OCI-LY7 (cell line): Measurements from ENCODE around the gene GSE1. TPM values are rescaled to one million over a fixed set of nuclear protein-coding genes. Genes with fewer than 3 reads are reported as not detected.

ENCODE experiments used
- BruUV-seq: library from RNA; stranded (reverse); fragments of 400-500 nt; replicated peaks from 2 replicates; lab custom pipeline; 2021; lab: Mats Ljungman, UMichigan
- CTCF ChIA-PET: fragments of 300-600 bp; sonication (Branson Sonifier 250); formaldehyde crosslinking; loops from one replicate; lab custom pipeline; 2022; ENCODE audit warnings: antibody characterized with exemption; ENCODE audit not compliant: unreplicated experiment; lab: Charles Lee
- POLR2A ChIA-PET: fragments of 300-600 bp; sonication (Branson Sonifier 250); formaldehyde crosslinking; loops from one replicate; lab custom pipeline; 2022; ENCODE audit warnings: antibody characterized with exemption; lab: Charles Lee
- DNase-seq: peaks from one replicate; pipeline ENCODE4 v3.0.0-alpha.2; 2015; ENCODE audit warnings: low spot score
- H2AFZ ChIP-seq: fragments of 200-600 bp; sonication (generic), shearing (Covaris generic); 2 replicates; pipeline ENCODE4 v1.6.1; 2014; ENCODE audit warnings: mild to moderate bottlenecking, antibody characterized with exemption, low read length, moderate library complexity
- H3K27ac ChIP-seq: fragments of 200-600 bp; sonication (generic); 2 replicates; pipeline ENCODE4 v1.5.1; 2014; ENCODE audit warnings: mixed run types, low read depth, mild to moderate bottlenecking, moderate library complexity, low read length, inconsistent platforms; ENCODE audit not compliant: poor library complexity, severe bottlenecking
- H3K36me3 ChIP-seq: fragments of 200-600 bp; sonication (generic); 2 replicates; pipeline ENCODE4 v1.6.1; 2014; ENCODE audit warnings: mild to moderate bottlenecking, antibody characterized with exemption, low read length, moderate library complexity, mixed read lengths; ENCODE audit not compliant: insufficient read depth
- H3K4me1 ChIP-seq: fragments of 200-600 bp; sonication (generic); 2 replicates; pipeline ENCODE4 v1.5.1; 2014; ENCODE audit warnings: mild to moderate bottlenecking, low read length; ENCODE audit not compliant: insufficient read depth, poor library complexity, severe bottlenecking
- H3K4me2 ChIP-seq: fragments of 200-600 bp; sonication (generic); 2 replicates; pipeline ENCODE4 v1.6.1; 2014; ENCODE audit warnings: mild to moderate bottlenecking, low read length
- H3K4me3 ChIP-seq: fragments of 200-600 bp; sonication (generic); 2 replicates; pipeline ENCODE4 v1.5.1; 2014; ENCODE audit warnings: mild to moderate bottlenecking, low read depth, low read length; ENCODE audit not compliant: poor library complexity, severe bottlenecking
- H3K79me2 ChIP-seq: fragments of 200-600 bp; sonication (generic); 2 replicates; pipeline ENCODE4 v1.6.1; 2016; ENCODE audit warnings: low read depth, mild to moderate bottlenecking, low read length, moderate library complexity, mixed read lengths; ENCODE audit not compliant: insufficient read depth
- H3K9me2 ChIP-seq: fragments of 200-600 bp; sonication (generic); 2 replicates; pipeline ENCODE4 v1.6.1; 2016; ENCODE audit warnings: mild to moderate bottlenecking, low read length, mixed read lengths; ENCODE audit not compliant: insufficient read depth
- H3K9me3 ChIP-seq: fragments of 200-600 bp; sonication (generic); 2 replicates; pipeline ENCODE4 v1.6.1; 2014; ENCODE audit warnings: mild to moderate bottlenecking, mixed run types, low read length, mixed read lengths
- H4K20me1 ChIP-seq: fragments of 200-600 bp; sonication (generic); 2 replicates; pipeline ENCODE4 v1.6.1; 2014; ENCODE audit warnings: mild to moderate bottlenecking, antibody characterized with exemption, low read length, moderate library complexity, mixed read lengths; ENCODE audit not compliant: insufficient read depth
- EZH2phosphoT487 ChIP-seq: fragments of 200-600 bp; sonication (generic); IDR thresholded peaks from 2 replicates; pipeline ENCODE4 v1.6.1; 2018; ENCODE audit warnings: low read depth, borderline replicate concordance, mild to moderate bottlenecking, mixed run types, antibody characterized with exemption, low read length, moderate library complexity, mixed read lengths
- intact Hi-C: fragments of 100-400 bp; cut with micrococcal nuclease; formaldehyde crosslinking; loops from one replicate; pipeline ENCODE4 v1.10.0; 2022; ENCODE audit not compliant: unreplicated experiment
- total RNA-seq, 2 experiments: library from RNA; depleted of rRNA in 1 of 2; stranded (reverse); fragments of >200 nt in 1 of 2; shearing (Covaris generic) in 1 of 2; gene quantifications; 2 replicates each; pipeline ENCODE4 v1.2.3, GENCODE V29; 2014 to 2022
- TF ChIP-seq, protein P1 (sequence below): fragments of 200-600 bp; sonication (generic); conservative IDR thresholded peaks from 2 replicates; pipeline ENCODE4 v1.5.1; 2014; ENCODE audit warnings: mild to moderate bottlenecking, antibody characterized with exemption, low read length, moderate library complexity, mixed read lengths

Gene GSE1
- total RNA-seq, 2 experiments from 2014 or later: 30.9 to 66.6 TPM

DNA sequence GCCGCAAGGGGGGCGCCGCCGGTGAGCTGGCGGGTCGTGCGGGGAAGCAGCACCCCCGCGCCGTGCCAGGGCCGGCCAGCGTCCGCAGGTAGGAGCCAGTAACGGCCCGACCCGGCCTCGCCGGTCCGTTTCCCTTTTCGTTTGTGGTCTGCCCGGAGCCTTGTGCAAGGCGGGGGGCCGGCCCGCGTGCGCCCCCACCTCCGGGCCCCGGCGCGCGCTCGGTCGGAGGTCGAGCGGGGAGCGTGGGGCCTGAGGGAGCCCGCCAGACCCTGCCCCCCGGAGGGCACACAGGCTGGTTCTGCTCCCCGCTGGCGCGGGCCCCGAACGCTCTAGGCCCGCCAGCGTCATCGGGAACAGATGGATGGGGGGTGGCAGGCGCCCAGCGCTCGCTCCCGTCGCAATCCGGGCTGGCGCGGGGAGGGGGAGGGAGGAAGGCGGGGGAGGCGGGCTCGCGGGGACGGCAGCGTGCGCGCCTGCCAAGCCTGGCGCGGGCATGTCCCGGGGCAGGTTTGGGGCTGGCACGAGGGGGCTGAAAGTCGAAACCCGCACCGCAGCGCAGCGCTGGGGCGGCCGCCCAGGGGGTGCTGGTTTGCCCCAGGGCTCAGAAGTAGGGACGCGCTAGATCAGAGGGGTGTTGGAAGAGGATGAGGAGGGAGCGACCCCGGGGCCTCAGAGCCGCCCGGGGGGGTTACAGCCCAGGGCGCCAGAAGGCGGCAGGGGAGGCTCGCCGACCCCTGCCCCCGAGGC, 1.5 kb upstream of the GSE1 start:
- peaks cover 22% of the 10 kb centered on the region; the same call in 1 of the 2 replicates for H3K79me2 ChIP-seq
- no TSS peak for BruUV-seq
- H3K27ac ChIP-seq: peak overlapping the region; percentile 86
- H3K36me3 ChIP-seq: no peaks in the 10 kb centered on the region
- H3K9me2 ChIP-seq: no peaks in the 10 kb centered on the region
- H4K20me1 ChIP-seq: peaks cover 4% of the 10 kb centered on the region; the same call in 1 of the 2 replicates
- TF ChIP-seq, protein P1, sequence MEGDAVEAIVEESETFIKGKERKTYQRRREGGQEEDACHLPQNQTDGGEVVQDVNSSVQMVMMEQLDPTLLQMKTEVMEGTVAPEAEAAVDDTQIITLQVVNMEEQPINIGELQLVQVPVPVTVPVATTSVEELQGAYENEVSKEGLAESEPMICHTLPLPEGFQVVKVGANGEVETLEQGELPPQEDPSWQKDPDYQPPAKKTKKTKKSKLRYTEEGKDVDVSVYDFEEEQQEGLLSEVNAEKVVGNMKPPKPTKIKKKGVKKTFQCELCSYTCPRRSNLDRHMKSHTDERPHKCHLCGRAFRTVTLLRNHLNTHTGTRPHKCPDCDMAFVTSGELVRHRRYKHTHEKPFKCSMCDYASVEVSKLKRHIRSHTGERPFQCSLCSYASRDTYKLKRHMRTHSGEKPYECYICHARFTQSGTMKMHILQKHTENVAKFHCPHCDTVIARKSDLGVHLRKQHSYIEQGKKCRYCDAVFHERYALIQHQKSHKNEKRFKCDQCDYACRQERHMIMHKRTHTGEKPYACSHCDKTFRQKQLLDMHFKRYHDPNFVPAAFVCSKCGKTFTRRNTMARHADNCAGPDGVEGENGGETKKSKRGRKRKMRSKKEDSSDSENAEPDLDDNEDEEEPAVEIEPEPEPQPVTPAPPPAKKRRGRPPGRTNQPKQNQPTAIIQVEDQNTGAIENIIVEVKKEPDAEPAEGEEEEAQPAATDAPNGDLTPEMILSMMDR: no peak
- TF ChIP-seq EZH2phosphoT487: no peak
- H2AFZ ChIP-seq: 0 out of 2 replicates have a peak overlapping the region, but pooled peaks have one; percentile 36
- no peaks in the 10 kb centered on the region for H3K9me3 ChIP-seq
- ChIA-PET POLR2A (no interaction called here), CTCF (interaction anchor here (0.6 to 1.8 kb wide), 4 partner anchors 54 to 167 kb away, joined by 4 to 12 read pairs (median 6); no protein-coding TSS in a partner anchor)
- intact Hi-C loops: loop anchor here (2.0 to 5.0 kb wide), 4 partner anchors 39 to 309 kb away; partner anchors contain the start of gene GINS2
- peaks cover 79% of the 10 kb centered on the region for H3K4me1 ChIP-seq
- H3K4me2 ChIP-seq: peak overlapping the region; percentile 96
- peak; percentile 64 for DNase-seq
- peak overlapping the region; percentile 76 for H3K4me3 ChIP-seq

DNA sequence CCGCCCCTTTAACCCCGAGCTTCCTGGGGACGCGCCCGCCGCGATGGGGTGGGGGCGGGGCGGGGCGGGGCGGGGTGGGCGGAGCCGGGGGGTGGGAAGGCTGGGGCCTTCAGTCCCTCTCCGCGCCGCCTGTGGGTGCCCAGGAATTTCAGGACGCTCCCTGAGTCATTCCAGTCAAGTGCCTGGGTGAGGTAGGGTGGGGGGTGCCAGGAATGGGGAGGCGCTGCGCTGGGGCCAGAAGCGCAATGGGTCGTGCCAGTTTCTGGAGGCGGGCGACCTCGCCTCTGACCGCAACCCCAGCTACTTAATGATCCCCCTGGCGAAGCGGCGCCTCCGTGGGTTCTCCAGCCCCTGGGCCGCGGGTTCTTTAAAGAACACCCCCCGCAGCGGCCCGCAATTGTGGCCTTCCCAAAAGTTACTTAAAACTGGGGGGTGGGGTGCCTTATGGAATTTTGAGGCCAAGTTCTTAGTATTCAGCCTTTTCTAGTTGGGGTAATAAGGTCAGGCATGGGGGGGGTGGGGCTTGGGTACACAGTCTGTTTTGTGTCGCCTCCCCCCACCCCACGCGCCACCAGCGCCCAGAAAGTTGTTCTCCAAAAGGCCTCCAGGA, 826 bp upstream of the GSE1 start:
- ChIA-PET CTCF (interaction anchor here (0.6 kb wide), 1 partner anchor 55 kb away, joined by 4 read pairs; no protein-coding TSS in a partner anchor), POLR2A (interaction anchor here (0.5 kb wide), 1 partner anchor 1470 kb away, joined by 4 read pairs; no protein-coding TSS in a partner anchor)
- Histone ChIP-seq H4K20me1 (peaks cover 8% of the 10 kb centered on the region; the same call in 1 of the 2 replicates), H3K9me2 (no peaks in the 10 kb centered on the region), H3K36me3 (peaks cover 3% of the 10 kb centered on the region; the same call in 1 of the 2 replicates), H3K4me2 (peak overlapping the region; percentile 96), H3K27ac (peak overlapping the region; percentile 86), H3K4me1 (peaks cover 79% of the 10 kb centered on the region), H3K4me3 (peak overlapping the region; percentile 76), H3K9me3 (no peaks in the 10 kb centered on the region), H3K79me2 (peaks cover 29% of the 10 kb centered on the region; the same call in 1 of the 2 replicates), H2AFZ (peak overlapping the region; percentile 36; the same call in 1 of the 2 replicates)
- peak; percentile 52 for DNase-seq
- no peak for TF ChIP-seq EZH2phosphoT487
- TF ChIP-seq, protein P1: no peak
- intact Hi-C loops: loop anchor here (2.0 to 5.0 kb wide), 3 partner anchors 40 to 309 kb away; partner anchors contain the start of gene GINS2
- no TSS peak for BruUV-seq
